ENCODE results near the gene PPHLN1.

The PPHLN1 gene

DNA sequence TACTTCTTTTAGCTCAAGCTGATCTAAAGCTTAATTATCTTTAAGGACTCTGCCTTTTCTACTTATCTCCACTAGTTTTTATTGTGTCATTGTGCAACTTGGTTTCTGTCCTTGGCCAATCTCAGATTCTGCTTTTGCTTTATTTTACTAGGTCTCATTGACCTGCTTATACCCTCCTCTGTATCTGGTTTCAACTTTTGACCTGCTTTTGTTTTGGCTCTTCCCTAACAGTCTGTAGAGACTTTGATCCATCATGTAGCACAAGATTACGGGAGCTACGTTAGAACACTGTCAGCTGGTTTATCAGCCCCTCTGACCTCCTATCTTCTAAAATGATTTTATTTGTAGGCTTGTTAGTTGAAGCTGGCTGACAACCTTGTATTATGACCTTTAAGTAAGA lies 43.7 kb upstream of the PPHLN1 start:
- Histone ChIP-seq H2AK5ac (ENCODE audit: low read length) (no peak overlapping the region), H3K56ac (ENCODE audit: low read length) (no peak overlapping the region), H4K5ac (ENCODE audit: low read length) (no peak overlapping the region), H4K8ac (ENCODE audit: low read depth, low read length) (no peak overlapping the region), H3K18ac (ENCODE audit: low read length) (no peak overlapping the region), H3K9ac (ENCODE audit: low read length) (no peak overlapping the region), H3K4ac (ENCODE audit: low read depth, low read length) (no peak overlapping the region), H3K23ac (ENCODE audit: low read length) (no peak overlapping the region), H3K27me3 (ENCODE audit: insufficient read depth, low read length, poor library complexity) (no peaks in the 10 kb centered on the region), H3K27ac (ENCODE audit: low read depth, low read length) (no peak overlapping the region), H3K4me2 (ENCODE audit: low read length) (no peak overlapping the region), H3K79me1 (ENCODE audit: low read length) (no peaks in the 10 kb centered on the region), H3K4me3 (ENCODE audit: low read length) (no peak overlapping the region), H3K79me2 (ENCODE audit: control insufficient read depth, insufficient read depth, low read length) (no peaks in the 10 kb centered on the region), H3K4me1 (ENCODE audit: control insufficient read depth, low read depth, low read length) (no peaks in the 10 kb centered on the region), H3K36me3 (ENCODE audit: control insufficient read depth, insufficient read depth, low read length) (no peaks in the 10 kb centered on the region), H2BK5ac (ENCODE audit: low read length) (no peak overlapping the region), H2BK15ac (replicated peaks; ENCODE audit: low read depth) (no peak overlapping the region), H2BK120ac (ENCODE audit: low read depth, low read length) (no peak overlapping the region)
- no CpG with 5 or more reads among the region's 2 CpGs for WGBS (ENCODE audit: extremely low coverage, insufficient coverage, low lambda C conversion rate)
- no peak for DNase-seq

DNA sequence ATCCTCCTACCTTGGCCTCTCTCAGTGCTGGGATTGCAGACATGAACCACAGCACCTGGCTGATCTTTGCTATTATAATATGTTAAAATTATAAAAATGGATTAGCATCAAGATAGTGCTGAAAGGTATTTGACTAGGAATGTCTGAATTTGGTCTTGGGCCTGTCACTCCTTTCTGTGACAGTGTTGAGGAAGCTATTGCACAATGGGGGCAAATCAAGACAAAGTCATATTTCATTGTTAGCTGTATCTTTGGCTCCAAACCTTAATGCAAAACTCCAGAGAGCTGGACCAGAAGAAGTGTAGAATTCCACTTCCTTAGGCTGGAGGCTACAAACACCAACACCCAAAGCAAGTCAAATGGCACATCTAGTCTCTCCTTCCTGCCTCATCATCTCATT lies 42.2 kb upstream of the PPHLN1 start:
- H3K23ac ChIP-seq (ENCODE audit: low read length): no peak overlapping the region
- H3K4me1 ChIP-seq (ENCODE audit: control insufficient read depth, low read depth, low read length): no peaks in the 10 kb centered on the region
- H2BK120ac ChIP-seq (ENCODE audit: low read depth, low read length): no peak overlapping the region
- no peak overlapping the region for H3K9ac ChIP-seq (ENCODE audit: low read length)
- H3K4ac ChIP-seq (ENCODE audit: low read depth, low read length): no peak overlapping the region
- no peak overlapping the region for H2AK5ac ChIP-seq (ENCODE audit: low read length)
- H4K5ac ChIP-seq (ENCODE audit: low read length): no peak overlapping the region
- H3K79me2 ChIP-seq (ENCODE audit: control insufficient read depth, insufficient read depth, low read length): no peaks in the 10 kb centered on the region
- H3K79me1 ChIP-seq (ENCODE audit: low read length): no peaks in the 10 kb centered on the region
- H2BK15ac ChIP-seq (replicated peaks; ENCODE audit: low read depth): no peak overlapping the region
- no peak overlapping the region for H2BK5ac ChIP-seq (ENCODE audit: low read length)
- no peak overlapping the region for H3K4me2 ChIP-seq (ENCODE audit: low read length)
- no peak overlapping the region for H3K4me3 ChIP-seq (ENCODE audit: low read length)
- no peak for DNase-seq
- no peaks in the 10 kb centered on the region for H3K27me3 ChIP-seq (ENCODE audit: insufficient read depth, low read length, poor library complexity)
- no peak overlapping the region for H3K56ac ChIP-seq (ENCODE audit: low read length)
- H3K27ac ChIP-seq (ENCODE audit: low read depth, low read length): no peak overlapping the region
- no peak overlapping the region for H4K8ac ChIP-seq (ENCODE audit: low read depth, low read length)
- H3K18ac ChIP-seq (ENCODE audit: low read length): no peak overlapping the region
- no peaks in the 10 kb centered on the region for H3K36me3 ChIP-seq (ENCODE audit: control insufficient read depth, insufficient read depth, low read length)

DNA sequence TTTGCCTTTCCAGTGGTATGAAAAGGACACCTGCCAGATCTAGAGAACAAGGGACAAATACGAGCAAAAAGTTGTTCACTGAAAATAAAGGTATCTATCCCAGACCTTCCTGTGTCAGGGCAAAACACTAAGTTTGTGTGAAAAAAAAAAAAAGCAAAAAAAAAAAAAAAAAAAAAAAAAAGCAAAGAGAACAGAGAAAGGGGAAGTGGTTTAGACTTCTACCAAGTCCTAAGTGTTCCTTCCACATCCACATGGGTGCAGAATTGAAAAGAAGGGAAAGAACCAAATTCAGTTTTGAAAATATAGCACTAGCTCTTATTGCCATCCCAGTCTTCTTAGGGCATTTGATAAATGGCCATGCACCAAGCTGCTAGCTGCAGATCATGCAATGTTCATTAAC lies 41.8 kb upstream of the PPHLN1 start:
- H3K27ac ChIP-seq (ENCODE audit: low read depth, low read length): no peak overlapping the region
- no peak overlapping the region for H2BK15ac ChIP-seq (replicated peaks; ENCODE audit: low read depth)
- H3K4me2 ChIP-seq (ENCODE audit: low read length): no peak overlapping the region
- H3K36me3 ChIP-seq (ENCODE audit: control insufficient read depth, insufficient read depth, low read length): no peaks in the 10 kb centered on the region
- no peak overlapping the region for H2BK5ac ChIP-seq (ENCODE audit: low read length)
- DNase-seq: no peak
- H3K23ac ChIP-seq (ENCODE audit: low read length): no peak overlapping the region
- H3K79me2 ChIP-seq (ENCODE audit: control insufficient read depth, insufficient read depth, low read length): no peaks in the 10 kb centered on the region
- no peak overlapping the region for H3K4me3 ChIP-seq (ENCODE audit: low read length)
- H3K79me1 ChIP-seq (ENCODE audit: low read length): no peaks in the 10 kb centered on the region
- no peak overlapping the region for H3K9ac ChIP-seq (ENCODE audit: low read length)
- no CpG with 5 or more reads among the region's 1 CpG for WGBS (ENCODE audit: extremely low coverage, insufficient coverage, low lambda C conversion rate)
- no peak overlapping the region for H3K56ac ChIP-seq (ENCODE audit: low read length)
- H2AK5ac ChIP-seq (ENCODE audit: low read length): no peak overlapping the region
- H4K8ac ChIP-seq (ENCODE audit: low read depth, low read length): no peak overlapping the region
- H3K27me3 ChIP-seq (ENCODE audit: insufficient read depth, low read length, poor library complexity): no peaks in the 10 kb centered on the region
- H2BK120ac ChIP-seq (ENCODE audit: low read depth, low read length): no peak overlapping the region
- H3K4ac ChIP-seq (ENCODE audit: low read depth, low read length): no peak overlapping the region
- H3K18ac ChIP-seq (ENCODE audit: low read length): no peak overlapping the region
- H4K5ac ChIP-seq (ENCODE audit: low read length): no peak overlapping the region
- H3K4me1 ChIP-seq (ENCODE audit: control insufficient read depth, low read depth, low read length): no peaks in the 10 kb centered on the region

DNA sequence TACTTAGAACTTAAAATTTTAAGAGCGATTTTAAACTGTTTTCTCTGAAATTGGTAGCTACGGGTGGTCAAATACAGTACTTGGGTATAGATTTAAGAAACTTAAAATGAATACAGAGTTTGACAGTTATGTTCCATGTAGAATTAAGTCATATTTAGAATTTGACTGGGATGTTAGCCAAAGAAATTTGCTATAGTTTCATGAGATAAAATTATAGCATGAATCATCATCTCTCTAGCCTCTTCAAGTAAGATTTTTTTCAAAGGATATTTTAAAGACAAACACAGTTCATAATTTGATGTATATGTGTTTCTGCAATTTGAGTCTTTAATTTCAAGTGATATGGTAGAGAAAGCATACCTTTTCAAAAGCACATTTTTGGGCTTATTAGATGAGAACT lies 41.1 kb upstream of the PPHLN1 start:
- no peak overlapping the region for H3K27ac ChIP-seq (ENCODE audit: low read depth, low read length)
- no peak overlapping the region for H3K56ac ChIP-seq (ENCODE audit: low read length)
- H2BK5ac ChIP-seq (ENCODE audit: low read length): no peak overlapping the region
- no peak for DNase-seq
- no peak overlapping the region for H2BK120ac ChIP-seq (ENCODE audit: low read depth, low read length)
- no peak overlapping the region for H4K5ac ChIP-seq (ENCODE audit: low read length)
- H3K4me3 ChIP-seq (ENCODE audit: low read length): no peak overlapping the region
- H3K18ac ChIP-seq (ENCODE audit: low read length): no peak overlapping the region
- H2AK5ac ChIP-seq (ENCODE audit: low read length): no peak overlapping the region
- H3K4ac ChIP-seq (ENCODE audit: low read depth, low read length): no peak overlapping the region
- H4K8ac ChIP-seq (ENCODE audit: low read depth, low read length): no peak overlapping the region
- H3K36me3 ChIP-seq (ENCODE audit: control insufficient read depth, insufficient read depth, low read length): no peaks in the 10 kb centered on the region
- H3K27me3 ChIP-seq (ENCODE audit: insufficient read depth, low read length, poor library complexity): no peaks in the 10 kb centered on the region
- no peak overlapping the region for H2BK15ac ChIP-seq (replicated peaks; ENCODE audit: low read depth)
- no peak overlapping the region for H3K23ac ChIP-seq (ENCODE audit: low read length)
- H3K79me1 ChIP-seq (ENCODE audit: low read length): no peaks in the 10 kb centered on the region
- no CpG with 5 or more reads among the region's 2 CpGs for WGBS (ENCODE audit: extremely low coverage, insufficient coverage, low lambda C conversion rate)
- no peaks in the 10 kb centered on the region for H3K4me1 ChIP-seq (ENCODE audit: control insufficient read depth, low read depth, low read length)
- H3K9ac ChIP-seq (ENCODE audit: low read length): no peak overlapping the region
- no peak overlapping the region for H3K4me2 ChIP-seq (ENCODE audit: low read length)
- no peaks in the 10 kb centered on the region for H3K79me2 ChIP-seq (ENCODE audit: control insufficient read depth, insufficient read depth, low read length)

DNA sequence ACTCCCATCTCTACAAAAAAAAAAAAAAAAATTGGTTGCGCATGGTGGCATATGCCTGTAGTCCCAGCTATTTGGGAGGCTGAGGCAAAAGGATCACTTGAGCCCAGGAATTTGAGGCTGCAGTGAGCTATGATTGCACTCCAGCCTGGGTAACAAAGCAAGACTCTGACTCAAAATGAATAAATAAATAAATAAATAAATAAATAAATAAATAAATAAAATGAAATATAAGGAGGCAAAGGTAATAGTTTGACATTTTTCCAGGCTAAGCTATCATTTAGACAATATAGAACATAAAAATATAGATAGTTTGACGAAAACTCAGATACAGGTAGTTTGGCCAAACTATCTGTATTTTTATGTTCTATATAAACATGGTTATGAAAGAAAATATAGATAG lies 40.5 kb upstream of the PPHLN1 start:
- Histone ChIP-seq H2BK120ac (ENCODE audit: low read depth, low read length) (no peak overlapping the region), H3K4ac (ENCODE audit: low read depth, low read length) (no peak overlapping the region), H3K56ac (ENCODE audit: low read length) (no peak overlapping the region), H3K27ac (ENCODE audit: low read depth, low read length) (no peak overlapping the region), H4K8ac (ENCODE audit: low read depth, low read length) (no peak overlapping the region), H3K4me3 (ENCODE audit: low read length) (no peak overlapping the region), H3K79me1 (ENCODE audit: low read length) (no peaks in the 10 kb centered on the region), H3K23ac (ENCODE audit: low read length) (no peak overlapping the region), H3K36me3 (ENCODE audit: control insufficient read depth, insufficient read depth, low read length) (no peaks in the 10 kb centered on the region), H3K9ac (ENCODE audit: low read length) (no peak overlapping the region), H4K5ac (ENCODE audit: low read length) (no peak overlapping the region), H3K18ac (ENCODE audit: low read length) (no peak overlapping the region), H3K4me2 (ENCODE audit: low read length) (no peak overlapping the region), H2BK5ac (ENCODE audit: low read length) (no peak overlapping the region), H2AK5ac (ENCODE audit: low read length) (no peak overlapping the region), H2BK15ac (replicated peaks; ENCODE audit: low read depth) (no peak overlapping the region), H3K79me2 (ENCODE audit: control insufficient read depth, insufficient read depth, low read length) (no peaks in the 10 kb centered on the region), H3K4me1 (ENCODE audit: control insufficient read depth, low read depth, low read length) (no peaks in the 10 kb centered on the region), H3K27me3 (ENCODE audit: insufficient read depth, low read length, poor library complexity) (no peaks in the 10 kb centered on the region)
- no CpG with 5 or more reads among the region's 2 CpGs for WGBS (ENCODE audit: extremely low coverage, insufficient coverage, low lambda C conversion rate)
- DNase-seq: no peak

DNA sequence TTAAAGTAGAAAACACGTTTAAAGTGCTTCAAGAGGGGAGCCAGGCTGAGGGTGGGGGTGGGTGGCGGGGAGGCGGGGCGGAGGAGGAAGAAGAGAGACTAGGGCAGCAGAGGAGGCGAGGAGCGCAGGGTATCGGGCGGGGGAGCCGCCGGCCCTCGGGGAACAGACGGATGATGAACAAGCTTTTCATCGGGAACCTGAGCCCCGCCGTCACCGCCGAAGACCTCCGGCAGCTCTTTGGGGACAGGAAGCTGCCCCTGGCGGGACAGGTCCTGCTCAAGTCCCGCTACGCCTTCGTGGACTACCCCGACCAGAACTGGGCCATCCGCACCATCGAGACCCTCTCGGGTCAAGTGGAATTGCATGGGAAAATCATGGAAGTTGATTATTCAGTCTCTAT lies 39.2 kb upstream of the PPHLN1 start:
- no CpG with 5 or more reads among the region's 26 CpGs for WGBS (ENCODE audit: extremely low coverage, insufficient coverage, low lambda C conversion rate)
- no peaks in the 10 kb centered on the region for H3K27me3 ChIP-seq (ENCODE audit: insufficient read depth, low read length, poor library complexity)

More for the DNA sequence above, 39.2 kb upstream of the PPHLN1 start:
- Histone ChIP-seq H3K18ac (ENCODE audit: low read length) (no peak overlapping the region), H2BK120ac (ENCODE audit: low read depth, low read length) (no peak overlapping the region), H3K27ac (ENCODE audit: low read depth, low read length) (no peak overlapping the region), H3K4me3 (ENCODE audit: low read length) (no peak overlapping the region), H3K4ac (ENCODE audit: low read depth, low read length) (no peak overlapping the region), H3K23ac (ENCODE audit: low read length) (no peak overlapping the region), H4K8ac (ENCODE audit: low read depth, low read length) (no peak overlapping the region), H3K4me2 (ENCODE audit: low read length) (no peak overlapping the region), H3K79me2 (ENCODE audit: control insufficient read depth, insufficient read depth, low read length) (no peaks in the 10 kb centered on the region), H2BK5ac (ENCODE audit: low read length) (no peak overlapping the region), H2AK5ac (ENCODE audit: low read length) (no peak overlapping the region), H2BK15ac (replicated peaks; ENCODE audit: low read depth) (no peak overlapping the region), H3K56ac (ENCODE audit: low read length) (no peak overlapping the region), H3K79me1 (ENCODE audit: low read length) (no peaks in the 10 kb centered on the region), H4K5ac (ENCODE audit: low read length) (no peak overlapping the region), H3K36me3 (ENCODE audit: control insufficient read depth, insufficient read depth, low read length) (no peaks in the 10 kb centered on the region), H3K9ac (ENCODE audit: low read length) (no peak overlapping the region), H3K4me1 (ENCODE audit: control insufficient read depth, low read depth, low read length) (no peaks in the 10 kb centered on the region)
- DNase-seq: no peak

Measured in mesendoderm (in vitro differentiated cells).